Prostate gland (tissue), 2 donors: Measurements from ENCODE around the gene RPS25. TPM values are rescaled to one million over a fixed set of nuclear protein-coding genes. Genes with fewer than 3 reads are reported as not detected.

Experiments
- DNase-seq: peaks from one replicate; pipeline ENCODE4 v3.0.0-alpha.2; 2019; ENCODE audit warnings: low spot score
- H3K27ac ChIP-seq, 2 donors: fragments of 200-600 bp; sonication (generic); 2 replicates each; pipeline ENCODE4 v1.5.1; 2017 to 2019
- H3K27me3 ChIP-seq: fragments of 200-600 bp; sonication (generic); replicated peaks from 2 replicates; pipeline ENCODE4 v1.5.1; 2019; ENCODE audit not compliant: insufficient read depth
- H3K36me3 ChIP-seq, 2 donors: fragments of 200-600 bp; sonication (generic); 1 replicate in 1 of 2; 2 replicates in 1 of 2; pipeline versions ENCODE4 v1.5.1 to v1.8.1; 2017 to 2019
- H3K4me1 ChIP-seq: fragments of 200-600 bp; sonication (generic); replicated peaks from 2 replicates; pipeline ENCODE4 v1.5.1; 2019
- H3K4me3 ChIP-seq, 2 donors: fragments of 200-600 bp; sonication (generic); 2 replicates each; pipeline ENCODE4 v1.5.1; 2017 to 2019
- H3K9me3 ChIP-seq: fragments of 200-600 bp; sonication (generic); 2 replicates; pipeline ENCODE4 v1.5.1; 2017
- CTCF ChIP-seq, 4 experiments: fragments of 200-600 bp in 2 of 4; fragments of 450-650 bp in 2 of 4; sonication (generic) in 2 of 4; IDR thresholded peaks; 1 replicate in 3 of 4; 2 replicates in 1 of 4; pipeline ENCODE4 v1.5.1; 2016 to 2019; ENCODE audit warnings: antibody characterized with exemption in 4 of 4, mild to moderate bottlenecking in 2 of 4, moderate library complexity in 2 of 4
- POLR2A ChIP-seq: fragments of 450-650 bp; IDR thresholded peaks from one replicate; pipeline ENCODE4 v1.6.1; 2016; ENCODE audit warnings: antibody characterized with exemption, mild to moderate bottlenecking
- POLR2AphosphoS5 ChIP-seq: sonication (generic); formaldehyde crosslinking; IDR thresholded peaks from one replicate; pipeline ENCODE4 v1.6.1; 2017; ENCODE audit warnings: antibody characterized with exemption
- WGBS: methylation state at CpG from one replicate; pipeline ENCODE4 v1.1.5; 2018; 5-methylcytosine and 5-hydroxymethylcytosine counted together
- intact Hi-C: fragments of 100-400 bp; cut with DNase I; formaldehyde crosslinking; loops from one replicate; pipeline ENCODE4 v1.14.2; 2022
- total RNA-seq, 2 donors: library from RNA; depleted of rRNA; stranded (reverse); fragments of >200 nt; gene quantifications; one replicate each; pipeline ENCODE4 v1.1.0, GENCODE V29; 2016

The RPS25 gene
- total RNA-seq, 2 donors from 2014 or later: 949 to 1,730 TPM

DNA sequence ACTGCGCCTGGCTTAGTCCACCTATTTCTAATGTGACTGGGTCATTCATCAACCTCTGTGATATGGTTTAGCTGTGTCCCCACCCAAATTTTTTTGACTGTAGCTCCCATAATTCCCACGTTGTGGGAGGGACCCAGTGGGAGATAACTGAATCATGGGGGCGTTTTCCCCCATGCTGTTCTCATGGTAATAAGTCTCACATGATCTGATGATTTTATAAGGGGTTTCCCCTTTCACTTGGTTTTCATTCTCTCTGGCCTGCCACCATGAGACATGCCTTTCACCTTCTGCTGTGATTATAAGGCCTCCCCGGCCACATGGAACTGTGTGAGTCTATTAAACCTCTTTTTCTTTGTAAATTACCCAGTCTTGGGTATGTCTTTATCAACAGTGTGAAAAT is 11.5 kb downstream of the RPS25 start:
- TF ChIP-seq POLR2AphosphoS5 (no peak), CTCF (IDR thresholded peaks at IDR 0.05) (no peak), POLR2A (no peak)
- Histone ChIP-seq H3K27me3 (no peaks in the 10 kb centered on the region), H3K36me3 (no peaks in the 10 kb centered on the region), H3K4me3 (no peak overlapping the region), H3K9me3 (no peaks in the 10 kb centered on the region), H3K27ac (no peak overlapping the region), H3K4me1 (no peaks in the 10 kb centered on the region)
- 90% methylated on average over 4 of the region's 4 CpGs for WGBS
- intact Hi-C loops: no loop called here
- no peak for DNase-seq

DNA sequence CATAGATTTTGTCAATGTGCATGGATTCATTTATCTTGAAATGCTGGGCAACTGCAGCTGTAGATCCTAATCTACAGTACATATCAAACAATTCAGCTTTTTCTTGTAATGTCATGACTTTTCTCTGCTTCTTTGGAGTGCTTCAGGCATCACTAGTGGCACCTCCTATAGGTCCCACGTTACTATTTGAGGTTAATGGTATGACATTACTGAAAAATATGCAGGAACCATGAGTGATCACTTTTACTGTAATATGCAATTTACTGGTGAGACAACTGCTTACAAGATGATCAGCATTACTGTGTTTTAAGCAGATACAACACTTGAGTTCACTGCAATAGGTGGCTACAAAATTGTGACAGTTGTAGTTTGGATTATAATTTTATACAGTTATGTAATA is 17.2 kb downstream of the RPS25 start:
- Histone ChIP-seq H3K27me3 (no peaks in the 10 kb centered on the region), H3K9me3 (no peaks in the 10 kb centered on the region), H3K27ac (no peak overlapping the region), H3K36me3 (no peaks in the 10 kb centered on the region), H3K4me3 (no peak overlapping the region), H3K4me1 (peaks cover 5% of the 10 kb centered on the region)
- no peak for TF ChIP-seq CTCF (IDR thresholded peaks at IDR 0.05)
- TF ChIP-seq POLR2A: no peak
- TF ChIP-seq POLR2AphosphoS5: no peak
- no peak for DNase-seq
- WGBS: 39% methylated on average over 1 of the region's 1 CpG
- intact Hi-C loops: no loop called here

DNA sequence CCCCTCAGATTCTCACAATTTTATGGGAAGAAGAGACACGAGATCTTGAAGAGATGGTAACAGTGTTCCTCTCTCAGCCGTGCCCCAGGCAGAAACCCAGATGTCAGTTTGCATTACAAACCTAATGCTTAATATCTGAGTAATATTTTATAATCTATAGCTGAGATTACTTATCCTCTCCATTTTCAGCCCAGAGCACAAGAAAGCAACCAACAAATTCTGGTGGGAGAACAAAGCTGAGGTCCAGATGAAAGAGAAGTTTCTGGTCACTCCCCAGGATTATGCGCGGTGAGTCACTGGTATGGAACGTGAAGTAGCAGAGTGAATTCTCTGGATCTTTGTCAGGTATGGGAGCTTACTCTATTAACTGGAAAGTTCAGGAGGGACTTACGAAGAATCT is 19.3 kb downstream of the RPS25 start:
- H3K27ac ChIP-seq: peak overlapping the region; percentile 68 to 69
- peaks cover 5% of the 10 kb centered on the region for H3K4me1 ChIP-seq
- no peaks in the 10 kb centered on the region for H3K27me3 ChIP-seq
- H3K9me3 ChIP-seq: no peaks in the 10 kb centered on the region
- DNase-seq: no peak
- intact Hi-C loops: no loop called here
- H3K36me3 ChIP-seq: no peaks in the 10 kb centered on the region
- H3K4me3 ChIP-seq: peak overlapping the region; percentile 52 to 64
- TF ChIP-seq CTCF (IDR thresholded peaks at IDR 0.05) (no peak), POLR2A (peak; percentile 23), POLR2AphosphoS5 (peak; percentile 33)
- 28% methylated on average over 6 of the region's 6 CpGs for WGBS

DNA sequence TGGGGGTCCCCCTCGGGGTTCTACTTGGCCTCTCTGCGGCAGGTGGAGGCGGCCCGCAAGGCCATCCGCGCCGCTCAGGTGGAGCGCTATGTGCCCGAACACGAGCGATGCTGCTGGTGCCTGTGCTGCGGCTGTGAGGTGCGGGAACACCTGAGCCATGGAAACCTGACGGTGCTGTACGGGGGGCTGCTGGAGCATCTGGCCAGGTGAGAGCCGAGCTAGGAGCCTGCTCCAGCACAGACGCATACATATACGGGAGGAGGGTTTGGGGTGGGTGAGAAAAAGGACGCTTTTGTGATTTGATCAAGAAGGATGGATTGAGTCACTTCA is 19.8 kb downstream of the RPS25 start:
- Histone ChIP-seq H3K27ac (peak overlapping the region; percentile 68 to 69), H3K36me3 (no peaks in the 10 kb centered on the region), H3K4me3 (peak overlapping the region; percentile 52 to 64), H3K27me3 (no peaks in the 10 kb centered on the region), H3K9me3 (no peaks in the 10 kb centered on the region), H3K4me1 (peaks cover 5% of the 10 kb centered on the region)
- intact Hi-C loops: no loop called here
- no peak for DNase-seq
- no peak for TF ChIP-seq POLR2AphosphoS5
- WGBS: under 1% methylated on average over 19 of the region's 19 CpGs

DNA sequence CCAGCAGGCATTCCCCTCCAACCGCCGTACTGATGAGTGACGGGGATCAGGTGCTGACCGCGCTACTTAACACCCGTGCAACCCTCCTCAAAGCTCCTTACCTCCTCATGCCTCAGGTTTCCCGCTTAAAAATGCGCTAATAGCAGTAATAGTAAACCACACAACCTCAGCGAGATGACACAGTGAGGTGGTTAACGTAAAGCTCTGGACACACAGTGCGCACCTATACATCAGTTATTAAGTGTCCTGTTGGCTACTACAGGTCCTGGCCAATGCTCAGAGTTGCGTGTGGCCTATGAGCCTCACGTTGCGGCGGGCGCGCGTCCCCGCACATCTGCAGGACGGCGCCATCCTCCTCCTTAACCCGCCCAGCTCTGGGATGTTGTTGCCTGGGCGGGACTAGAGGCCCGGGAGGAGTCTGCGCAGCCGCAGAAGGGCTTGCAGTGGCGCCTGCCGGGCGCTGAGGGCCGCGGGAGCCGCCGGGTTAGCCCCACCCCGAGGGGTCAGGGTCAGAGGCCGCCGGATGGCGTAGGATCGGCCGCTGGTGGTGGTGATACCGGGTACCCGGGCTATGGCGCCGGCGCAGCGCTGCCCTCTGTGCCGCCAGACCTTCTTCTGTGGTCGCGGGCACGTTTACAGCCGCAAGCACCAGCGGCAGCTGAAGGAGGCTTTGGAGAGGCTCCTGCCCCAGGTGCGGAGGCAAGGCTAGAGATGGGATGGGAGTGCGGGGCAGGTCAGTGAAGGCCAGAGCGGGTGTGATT is 20.3 kb downstream of the RPS25 start, which contains the start of gene CENATAC:
CENATAC (plus strand) TSS at position 512 of the 761 bp plus-strand sequence; CDS start at position 572, 60 bp downstream.
- under 1% methylated on average over 47 of the region's 54 CpGs for WGBS

More for the DNA sequence above, 20.3 kb downstream of the RPS25 start, which contains the start of gene CENATAC:
- TF ChIP-seq POLR2A (peak; percentile 85), CTCF (IDR thresholded peaks at IDR 0.05) (peak in 3 of 4 experiments; percentile 17 to 49 (median 40)), POLR2AphosphoS5 (peak; percentile 96)
- peak within 1 kb of the TSS; percentile 52 to 64 for H3K4me3 ChIP-seq
- H3K9me3 ChIP-seq: no peaks in the 10 kb centered on the region
- peak; percentile 89 for DNase-seq
- no peaks in the 10 kb centered on the region for H3K27me3 ChIP-seq
- intact Hi-C loops: no loop called here
- peaks cover 5% of the 10 kb centered on the region for H3K4me1 ChIP-seq
- peak within 1 kb of the TSS; percentile 68 to 69 for H3K27ac ChIP-seq
- no peaks in the 10 kb centered on the region for H3K36me3 ChIP-seq
